Activated CD4-positive, CD25-positive, alpha-beta regulatory T cell treated with anti-CD3 and anti-CD28 coated beads, Interleukin-2, amount 50 U/mL, for 72 hours (primary cell): Measurements from ENCODE around the gene ENTREP3.
"Not testable (repeated sequence)": the region's sequence is repeated elsewhere in the genome, so short reads cannot be mapped to it uniquely, and the experiment has no call there.

Experiments used
- DNase-seq: peaks from one replicate; pipeline ENCODE4 v3.0.0; 2021

The ENTREP3 gene

DNA sequence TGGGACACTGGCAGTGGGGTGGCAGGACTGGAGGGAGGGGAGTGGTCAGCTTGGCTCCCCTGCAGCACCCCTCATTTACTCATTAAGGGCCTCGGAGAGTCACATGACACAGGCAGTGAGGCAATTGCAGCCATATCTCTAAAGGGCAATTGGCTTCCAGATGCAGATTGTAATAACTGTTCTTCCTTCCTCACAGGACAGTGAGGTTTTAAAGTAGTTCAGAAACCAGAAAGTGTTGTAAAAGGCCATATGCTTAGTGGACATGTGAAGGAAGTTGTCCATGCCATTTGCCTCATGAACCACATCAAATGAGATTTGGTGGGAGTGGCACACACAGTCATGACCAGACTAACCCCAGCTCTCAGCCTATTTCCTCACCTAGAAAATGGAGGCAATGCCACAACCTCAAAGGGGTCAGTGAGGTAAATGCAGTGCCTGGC, 35.7 kb downstream of the ENTREP3 start:
- no peak for DNase-seq

DNA sequence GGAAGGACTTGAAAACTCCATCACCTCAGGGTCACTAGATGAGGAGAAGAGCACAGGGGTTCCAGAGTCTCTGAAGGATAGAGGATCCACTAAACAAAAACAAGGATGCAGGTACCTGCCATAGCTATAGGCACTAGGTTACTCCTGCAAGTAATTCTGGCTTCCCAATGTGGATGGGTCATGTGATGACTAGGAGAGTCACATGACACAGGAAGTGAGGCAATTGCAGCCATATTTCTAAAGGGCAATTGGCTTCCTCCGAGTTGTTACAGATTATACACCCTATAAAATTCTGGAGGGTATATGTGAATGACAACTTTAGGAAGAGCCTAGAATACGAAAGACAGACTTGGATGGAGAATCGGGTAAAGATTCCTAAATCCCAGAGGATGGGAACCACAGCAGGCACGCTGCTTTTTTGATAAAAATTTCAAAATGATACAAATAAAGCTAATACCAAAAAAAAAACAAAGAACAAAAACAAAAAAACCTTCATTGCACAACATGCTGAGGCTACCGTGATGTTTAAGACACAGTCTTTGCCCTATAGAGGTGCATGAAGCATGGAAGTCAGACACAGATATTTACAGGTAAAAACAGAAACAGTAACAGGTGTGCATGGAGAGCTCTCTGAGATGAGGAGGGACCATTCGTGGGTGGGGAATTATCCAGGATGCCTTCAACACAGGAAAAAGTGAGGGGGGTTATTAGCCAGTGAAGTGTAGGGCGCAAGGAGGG, 36.3 kb downstream of the ENTREP3 start:
- DNase-seq = no peak

DNA sequence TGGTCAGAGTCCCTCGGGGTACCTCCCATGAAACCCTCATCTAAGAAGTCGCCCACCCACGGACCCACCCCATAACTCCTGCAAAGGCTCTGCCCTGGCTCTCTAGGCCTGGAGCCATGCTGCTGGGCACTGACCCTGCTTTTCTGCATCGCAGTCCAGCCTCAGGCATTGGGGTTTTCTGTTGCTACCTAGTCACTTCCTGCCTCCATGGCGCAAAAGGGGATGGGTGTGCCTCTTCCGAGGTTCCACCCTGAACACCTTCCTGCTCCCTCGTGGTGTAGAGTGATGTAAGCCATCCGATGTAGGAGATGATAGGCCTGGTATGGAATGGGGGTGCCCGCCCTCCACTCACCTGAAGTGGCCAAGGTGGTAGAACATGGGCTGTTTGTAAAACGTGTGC, 40.6 kb downstream of the ENTREP3 start:
- not testable (repeated sequence) for DNase-seq

DNA sequence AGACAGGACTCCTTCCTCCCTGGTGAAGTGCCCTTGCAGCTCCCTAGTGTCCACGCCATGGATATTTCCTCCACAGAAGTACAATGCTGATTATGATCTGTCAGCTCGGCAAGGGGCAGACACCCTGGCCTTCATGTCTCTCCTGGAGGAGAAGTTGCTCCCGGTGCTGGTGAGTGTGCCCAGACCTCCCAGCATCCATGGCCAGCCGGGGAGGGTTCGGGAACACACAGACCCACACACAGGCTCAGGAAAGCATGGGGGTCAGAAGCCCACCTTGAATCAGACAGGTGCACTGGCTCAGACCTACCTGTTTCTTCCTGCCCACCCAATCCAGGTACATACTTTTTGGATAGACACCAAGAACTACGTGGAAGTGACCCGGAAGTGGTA, 43.2 kb downstream of the ENTREP3 start:
- DNase-seq = not testable (repeated sequence)

DNA sequence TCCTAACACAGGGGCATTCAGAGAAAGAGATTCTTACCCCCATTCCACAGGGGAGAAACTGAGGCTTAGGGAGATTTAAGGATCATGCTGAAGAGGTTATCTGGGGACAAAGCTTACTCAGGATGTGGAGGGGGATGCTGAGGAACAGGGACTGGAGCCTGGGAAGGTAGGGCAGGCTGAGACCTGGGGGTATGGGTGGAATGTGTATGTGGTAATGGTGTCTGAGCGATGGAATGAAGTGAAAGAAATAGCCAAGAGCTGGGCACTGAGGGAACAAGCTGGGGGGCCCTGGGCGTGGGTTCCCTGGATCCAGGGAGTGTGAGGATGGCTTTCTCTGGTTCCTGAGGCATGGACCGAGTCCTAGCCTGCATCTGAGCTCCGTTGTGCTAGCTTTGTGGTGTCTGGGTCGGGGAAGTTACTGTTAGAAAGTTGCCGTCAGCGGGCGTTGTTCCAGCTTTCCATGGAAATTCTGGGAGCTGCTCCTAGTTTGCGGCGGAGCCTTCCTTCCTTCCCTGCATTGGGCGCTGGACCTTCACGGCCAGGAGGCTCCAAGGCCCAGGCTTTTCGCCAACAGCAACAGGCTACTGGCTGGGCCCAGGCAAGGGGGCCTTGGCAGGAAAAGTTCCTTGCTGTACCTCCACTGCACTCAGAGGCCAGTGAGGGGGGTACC, 43.8 kb downstream of the ENTREP3 start:
- DNase-seq = not testable (repeated sequence)

DNA sequence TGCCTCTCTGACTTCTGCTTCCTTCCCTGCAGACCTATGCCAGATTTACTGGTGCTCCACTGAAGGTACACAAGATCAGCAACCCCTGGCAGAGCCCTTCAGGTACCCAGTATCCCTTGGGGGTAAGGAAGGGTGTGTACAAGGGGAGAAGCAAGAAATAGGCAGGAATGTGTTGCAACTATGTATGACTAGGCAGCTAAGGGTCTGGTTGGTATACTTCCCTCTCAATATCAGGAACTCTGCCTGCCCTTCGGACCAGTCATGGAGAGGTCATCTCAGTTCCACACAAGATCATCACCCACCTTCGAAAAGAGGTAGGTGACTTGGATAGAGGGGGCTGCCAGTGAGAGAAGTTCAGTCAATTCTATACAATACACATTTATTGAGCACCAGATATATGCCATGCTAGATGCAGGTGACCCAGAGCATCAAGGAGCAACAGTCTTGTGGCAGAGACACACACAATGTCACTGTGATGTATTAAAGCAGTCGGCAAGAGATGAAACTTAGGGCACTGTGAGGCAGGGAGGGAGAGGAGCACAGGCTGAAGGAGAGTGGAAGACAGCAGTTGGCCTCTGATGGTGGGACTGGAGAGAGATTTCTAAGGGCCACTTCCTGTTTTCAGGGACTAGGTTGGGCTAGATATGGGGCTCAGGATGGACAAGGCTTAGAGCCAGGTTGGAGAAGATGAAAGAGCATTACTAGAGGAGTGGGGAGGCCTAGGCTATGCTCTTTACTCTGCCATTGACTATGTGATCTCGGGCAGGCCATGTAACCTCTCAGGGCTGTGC, 44.8 kb downstream of the ENTREP3 start:
- DNase-seq = no peak

DNA sequence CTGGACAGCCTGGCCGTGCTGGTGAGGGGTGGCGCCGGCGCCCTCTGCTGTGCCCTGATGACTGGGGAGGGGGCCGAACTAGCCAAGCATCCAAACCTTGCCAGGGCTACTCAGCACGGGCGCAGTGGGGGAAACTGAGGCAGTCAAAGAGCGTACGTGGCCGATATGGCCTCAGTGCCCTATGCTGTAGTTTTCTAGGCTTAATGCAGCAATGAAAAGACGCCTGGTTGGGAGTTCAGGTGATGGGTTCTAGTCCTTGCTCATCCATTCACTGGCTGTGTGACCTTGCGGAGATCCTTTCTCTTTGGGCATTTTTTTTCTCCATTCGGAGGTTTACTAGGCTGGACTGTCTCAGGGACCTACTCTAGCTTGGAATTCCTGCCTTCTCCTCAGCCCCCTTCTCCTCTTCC, 46.0 kb downstream of the ENTREP3 start:
- DNase-seq = no peak

DNA sequence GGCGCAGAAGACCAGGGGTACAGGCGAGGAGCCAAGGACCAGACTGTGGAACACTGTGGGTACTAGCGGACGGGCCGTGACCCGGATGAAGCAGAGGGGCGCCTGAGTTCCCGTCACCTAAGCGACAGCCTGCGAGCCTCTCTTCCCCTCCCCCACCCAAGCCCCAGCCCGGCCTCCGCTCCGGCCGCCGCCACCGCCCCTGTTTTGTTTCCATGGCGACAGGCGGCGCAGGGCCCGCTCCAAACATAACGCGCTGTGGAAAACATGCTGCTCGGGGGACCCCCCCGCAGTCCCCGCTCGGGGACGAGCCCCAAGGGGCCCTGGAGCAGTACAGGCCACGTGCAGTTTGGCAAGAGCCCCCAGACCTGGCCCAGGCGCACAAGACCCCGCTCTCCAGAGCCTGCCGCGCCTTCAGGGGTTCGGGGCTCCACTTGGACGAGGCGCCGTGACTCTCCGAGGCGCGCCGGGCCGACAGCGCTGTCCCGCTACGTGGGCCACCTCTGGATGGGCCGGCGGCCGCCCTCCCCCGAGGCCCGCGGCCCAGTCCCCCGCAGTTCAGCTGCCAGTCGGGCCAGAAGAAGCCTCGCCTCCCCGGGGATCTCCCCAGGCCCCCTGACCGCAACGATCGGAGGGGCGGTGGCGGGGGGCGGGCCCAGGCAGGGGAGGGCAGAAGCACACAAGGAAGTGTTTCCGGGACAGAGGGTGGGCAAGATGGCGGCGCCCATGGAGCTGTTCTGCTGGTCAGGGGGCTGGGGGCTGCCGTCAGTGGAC, 46.6 kb downstream of the ENTREP3 start, which contains the start of gene MTX1:
Gene MTX1 (plus strand): TSS at position 155 of the 771 bp plus-strand sequence. CDS start 110 bp downstream, at position 265.
- peak; percentile 86 for DNase-seq

DNA sequence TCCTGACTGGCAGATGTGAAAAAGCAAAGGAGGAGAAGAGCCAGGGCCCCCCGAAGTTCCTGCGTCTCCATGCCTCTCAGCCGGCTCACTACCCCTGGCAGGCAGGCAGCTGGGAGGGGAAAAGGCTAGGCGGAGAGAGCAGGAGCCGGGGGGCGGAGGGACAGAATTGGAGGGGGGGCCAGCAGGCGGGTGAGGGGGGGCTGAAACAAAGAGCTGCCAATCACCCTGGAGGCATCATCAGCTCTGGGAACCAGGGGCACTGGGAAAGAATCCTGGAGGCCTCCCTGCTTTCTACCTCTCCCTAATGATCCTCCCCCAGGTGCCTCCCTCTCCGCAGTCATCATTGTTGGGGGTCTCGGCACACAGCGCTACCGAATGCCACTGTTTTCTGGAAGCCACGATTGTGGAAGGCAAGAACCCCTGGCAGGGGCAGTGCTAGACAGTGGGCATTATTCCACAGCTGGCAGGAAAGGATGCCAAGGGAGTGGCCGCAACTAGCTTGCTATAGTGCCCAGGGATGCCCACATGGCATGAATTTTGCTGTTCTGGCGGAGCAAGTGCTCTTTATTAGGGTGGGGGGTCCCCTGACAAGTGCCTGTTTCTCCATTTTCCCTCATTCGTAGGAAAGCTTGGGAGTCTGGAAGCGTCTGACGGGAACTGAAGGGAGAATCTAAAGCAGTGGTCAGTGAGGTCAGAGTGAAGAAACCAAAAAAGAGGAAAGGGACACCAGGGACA, 47.3 kb downstream of the ENTREP3 start, which contains the start of gene THBS3:
Gene THBS3 (minus strand): TSS at position 92 of the 735 bp plus-strand sequence. CDS start 21 bp downstream, at position 71.
- DNase-seq = no peak

DNA sequence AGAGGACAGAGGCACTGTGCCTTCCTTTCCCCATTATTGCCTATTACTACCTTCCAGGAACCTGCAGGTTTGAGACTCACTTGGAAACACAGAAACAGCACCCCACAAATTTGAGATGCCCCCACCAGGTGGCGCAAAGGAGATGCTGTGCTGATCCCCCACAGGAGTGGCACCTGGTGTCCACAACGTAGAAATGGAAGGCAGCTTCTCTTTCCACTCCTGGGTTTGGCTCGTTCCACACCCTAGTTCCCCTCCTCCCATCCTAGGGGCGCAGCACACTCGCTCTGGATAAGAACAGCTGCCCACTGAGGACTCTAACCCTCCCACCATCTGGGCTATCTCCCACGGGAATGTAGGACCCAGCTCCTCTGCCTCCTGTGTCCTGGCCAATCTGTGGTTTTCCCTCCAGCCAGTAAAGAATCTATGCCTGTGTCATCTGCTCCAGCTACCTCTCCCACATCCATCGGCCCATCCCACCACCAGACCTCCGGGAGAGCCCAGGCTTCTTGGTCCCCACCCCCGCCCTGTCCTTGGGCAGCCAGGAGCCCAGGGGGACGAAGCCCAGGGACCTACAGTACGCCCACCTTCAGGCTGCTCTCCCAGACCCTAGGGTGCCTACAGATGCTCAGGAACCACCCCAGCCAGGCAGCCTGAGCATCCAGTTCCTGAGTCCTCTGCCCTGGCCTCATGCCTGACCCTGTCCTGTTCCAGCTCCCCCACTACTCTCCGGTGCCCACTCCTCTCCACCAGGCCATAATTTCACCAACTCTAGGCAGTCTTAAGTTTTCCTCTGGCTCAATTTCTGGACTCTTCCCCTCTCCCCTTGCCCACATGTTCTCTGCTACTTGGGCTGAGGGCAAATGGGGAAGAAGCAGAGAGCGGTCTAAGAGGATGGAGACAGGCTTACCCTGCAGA, 48.1 kb downstream of the ENTREP3 start:
- peak; percentile 87 for DNase-seq

DNA sequence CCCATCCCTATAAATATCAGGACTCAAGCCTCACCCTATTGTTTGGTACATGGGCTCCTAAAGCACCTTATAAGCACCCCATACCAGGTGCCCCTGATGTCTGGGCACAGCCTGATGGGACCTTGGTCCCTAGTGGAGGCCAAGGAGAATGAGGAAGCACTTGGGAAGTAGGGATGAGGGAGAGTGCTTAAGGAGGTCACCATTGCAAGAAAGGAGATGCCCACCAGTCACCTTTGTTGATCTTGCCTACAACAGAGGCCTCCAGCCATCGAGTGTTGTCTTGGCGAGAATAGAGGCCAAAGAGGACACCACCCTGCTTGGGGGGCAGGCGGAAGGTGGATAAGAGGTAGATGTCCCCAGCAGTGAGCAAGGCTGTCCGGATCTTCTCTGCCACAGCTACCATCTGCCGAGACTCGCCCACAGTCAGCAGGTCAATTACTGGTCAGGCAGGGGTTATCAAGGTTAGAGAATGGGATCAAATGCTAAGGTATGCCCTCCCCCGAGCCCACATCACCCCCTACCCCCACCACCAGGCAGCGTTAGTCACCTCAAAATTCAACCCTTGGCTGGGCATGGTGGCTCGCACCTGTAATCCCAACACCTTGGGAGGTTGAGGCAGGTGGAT, 49.2 kb downstream of the ENTREP3 start:
- no peak for DNase-seq

DNA sequence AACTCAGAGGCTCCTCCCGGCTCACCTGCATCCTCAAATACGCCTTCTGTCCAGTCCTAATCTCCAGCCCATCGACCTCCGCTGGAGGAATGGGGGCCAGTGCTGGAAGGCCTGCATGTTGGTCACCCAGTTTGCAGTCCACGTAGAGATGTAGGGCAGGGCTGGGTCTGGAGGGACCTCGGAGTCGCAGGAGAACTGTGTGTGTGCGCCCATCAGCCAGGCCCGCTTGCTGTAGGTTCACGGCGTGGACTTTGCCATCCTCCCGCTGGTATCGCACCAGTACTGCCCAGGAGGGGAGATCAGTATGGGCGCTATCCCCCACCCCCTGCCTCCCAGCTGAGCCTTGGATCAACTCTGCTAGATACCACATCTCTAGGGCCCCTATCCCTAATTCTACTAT, 50.2 kb downstream of the ENTREP3 start:
- no peak for DNase-seq

DNA sequence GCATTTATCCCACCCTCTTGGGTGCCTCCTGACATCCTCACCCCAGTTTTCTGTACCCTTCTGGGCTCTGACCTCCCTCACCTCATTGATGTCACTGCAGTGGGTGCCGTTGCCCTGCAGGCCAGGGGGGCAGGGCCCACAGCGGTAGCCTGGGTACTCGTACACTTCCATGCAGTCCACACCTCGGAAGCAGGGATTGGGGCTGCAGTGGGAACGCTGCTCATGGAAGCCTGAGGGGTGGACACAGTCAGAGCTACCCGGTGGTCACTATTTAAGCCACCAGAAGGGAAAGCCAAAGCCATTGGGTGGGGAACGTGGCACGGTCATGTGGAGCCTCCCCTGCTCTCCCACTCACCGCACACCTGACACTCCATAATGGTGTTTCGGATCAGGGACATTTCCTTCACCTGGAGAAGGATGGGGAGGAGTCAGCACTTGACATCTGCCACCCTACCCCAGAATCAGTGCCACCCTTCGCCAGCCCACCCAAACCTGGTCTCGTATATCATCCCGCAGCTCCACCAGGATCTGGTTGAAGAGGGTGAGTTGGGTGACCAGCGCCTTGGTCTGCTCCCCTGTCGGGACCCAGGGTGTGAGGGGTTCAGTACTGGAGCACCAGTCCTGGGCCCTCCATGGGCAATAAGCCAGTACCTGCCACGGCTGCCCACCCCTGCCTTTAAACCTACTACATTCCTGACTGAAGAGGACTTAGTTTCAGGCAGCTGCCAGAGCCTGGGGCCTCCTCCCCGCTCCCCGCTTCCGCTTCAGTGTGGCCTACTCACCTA, 52.4 kb downstream of the ENTREP3 start:
- no peak for DNase-seq

DNA sequence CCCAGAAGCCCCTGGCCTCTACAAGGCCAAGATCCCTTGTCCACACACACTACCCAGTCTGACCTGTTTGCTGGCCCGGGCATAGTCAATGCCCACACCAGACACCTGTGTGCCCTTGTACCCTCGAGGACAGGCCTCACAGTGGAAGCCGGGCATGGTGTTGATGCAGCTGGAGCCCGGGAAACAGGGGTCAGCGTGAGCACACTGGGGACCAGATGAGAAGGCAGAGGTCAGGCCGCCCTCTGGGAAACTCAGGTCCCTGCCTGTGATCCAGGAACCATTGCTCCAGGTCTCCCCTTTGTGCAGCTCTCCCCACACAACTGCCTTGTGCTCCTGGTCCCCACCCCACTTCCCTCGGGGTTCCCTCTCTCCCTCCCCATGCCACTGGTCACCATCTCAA, 53.1 kb downstream of the ENTREP3 start:
- DNase-seq = no peak

DNA sequence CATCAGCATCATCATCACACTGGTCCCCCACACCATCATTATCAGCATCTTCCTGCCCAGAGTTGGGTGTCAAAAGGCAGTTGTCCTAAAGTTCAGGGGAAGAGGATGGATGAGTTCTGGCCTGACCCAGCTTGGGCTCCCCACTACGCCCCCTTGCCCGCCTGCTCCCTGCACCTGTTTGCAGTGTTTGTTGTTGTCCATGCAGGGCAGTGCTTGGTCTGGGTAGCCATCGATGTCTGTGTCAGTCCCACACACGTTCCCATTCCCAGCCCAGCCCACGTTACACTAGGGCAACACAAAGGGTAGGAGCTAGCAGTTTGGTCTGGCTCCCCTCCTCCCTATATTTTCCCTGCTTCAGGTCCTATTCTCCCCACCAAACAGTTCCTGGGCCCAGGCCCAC, 54.4 kb downstream of the ENTREP3 start:
- no peak for DNase-seq

DNA sequence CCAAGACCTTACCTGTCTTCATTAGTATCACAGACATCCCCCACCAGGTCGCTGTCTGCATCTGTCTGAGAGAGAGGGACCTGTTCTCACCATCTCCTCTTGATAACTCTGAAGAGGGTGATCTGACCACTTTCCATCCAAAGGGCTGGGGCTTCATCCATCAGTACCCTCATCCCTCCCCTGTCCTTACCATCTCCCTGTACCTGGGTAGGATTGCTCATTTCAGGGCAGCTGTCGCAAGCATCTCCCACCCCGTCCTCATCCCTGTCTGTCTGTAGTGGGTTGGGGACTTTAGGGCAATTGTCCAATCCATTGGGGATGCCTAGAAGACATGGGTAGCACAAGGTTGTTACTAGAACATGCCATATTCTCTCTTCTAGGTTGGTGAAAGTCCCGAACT, 55.5 kb downstream of the ENTREP3 start:
- DNase-seq = no peak

DNA sequence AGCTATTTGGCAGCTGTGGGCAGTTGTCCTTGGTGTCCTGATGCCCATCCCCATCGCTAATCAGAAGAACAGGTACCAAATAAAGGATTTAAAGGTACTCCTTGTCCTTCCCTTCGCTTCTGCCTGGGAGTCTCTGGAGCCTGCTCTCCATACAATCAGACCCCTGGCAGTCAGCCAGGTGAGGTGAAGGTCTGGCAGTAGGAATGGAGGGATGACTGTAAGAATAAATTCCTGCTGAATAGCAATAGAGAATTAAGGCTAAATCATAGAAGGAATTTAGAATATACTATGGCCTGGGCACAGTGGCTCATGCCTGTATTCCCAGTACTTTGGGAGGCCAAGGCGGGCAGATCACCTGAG, 56.8 kb downstream of the ENTREP3 start:
- no peak for DNase-seq

DNA sequence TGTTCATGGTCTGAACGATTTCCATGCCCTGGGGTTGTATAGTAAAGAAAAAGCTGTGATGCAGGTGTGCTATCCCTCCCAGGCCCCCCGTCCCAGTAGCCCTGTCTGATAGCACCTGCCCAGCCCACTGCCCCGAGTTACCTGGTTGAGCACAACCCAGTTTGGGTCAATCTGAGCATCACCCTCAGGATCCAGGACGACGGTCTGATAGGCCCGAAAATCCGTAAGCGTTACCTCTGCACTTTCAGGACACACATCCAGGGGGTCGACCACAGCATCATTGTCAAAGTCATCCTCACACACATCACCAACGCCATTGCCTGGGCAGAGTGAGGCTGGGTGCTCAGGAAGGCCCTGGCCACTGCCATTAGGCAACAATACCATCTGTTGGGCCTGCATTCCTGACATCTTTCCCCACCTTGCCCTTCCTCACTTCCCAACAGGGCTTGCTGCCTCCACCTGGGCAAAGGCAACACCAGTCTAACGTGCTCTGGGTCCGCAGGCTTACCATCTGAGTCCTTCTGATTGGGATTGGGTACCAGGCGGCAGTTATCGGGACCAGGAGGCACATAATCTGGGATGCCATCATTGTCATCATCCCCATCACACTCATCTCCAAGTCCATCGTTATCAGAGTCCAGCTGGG, 57.3 kb downstream of the ENTREP3 start:
- no peak for DNase-seq
